CD14-positive monocyte (primary cell): ENCODE results near the gene PFKFB1. TPM values are rescaled to one million over a fixed set of nuclear protein-coding genes. Genes with fewer than 3 reads are reported as not detected.
A peak's percentile ranks its signal among the peaks of the same experiment; 100 is the strongest.

Experiments used
- DNase-seq, 3 donors: peaks; one replicate each; pipeline ENCODE4 v3.0.0-alpha.2; 2011 to 2022
- H2AFZ ChIP-seq: 2 replicates; pipeline ENCODE4 v1.6.0; 2012; ENCODE audit warnings: mild to moderate bottlenecking, low read depth, low read length, inconsistent platforms; ENCODE audit not compliant: insufficient read depth, poor library complexity, severe bottlenecking
- H3K27ac ChIP-seq, 2 donors: 1 replicate in 1 of 2; 2 replicates in 1 of 2; pipeline ENCODE4 v1.5.1; 2012 to 2013; ENCODE audit warnings: low read length in 2 of 2, control low read depth in 1 of 2, inconsistent platforms in 1 of 2, low read depth in 1 of 2, mild to moderate bottlenecking in 1 of 2
- H3K27me3 ChIP-seq, 2 donors: one replicate each; pipeline versions ENCODE4 v1.6.0 to v1.6.1; 2011 to 2013; ENCODE audit warnings: low read length in 2 of 2; ENCODE audit not compliant: control insufficient read depth in 2 of 2, insufficient read depth in 2 of 2
- H3K36me3 ChIP-seq, 2 donors: replicated peaks in 1 of 2; 1 replicate in 1 of 2; 2 replicates in 1 of 2; pipeline versions ENCODE4 v1.5.1 to v1.6.1; 2012 to 2013; ENCODE audit warnings: low read length in 2 of 2, control low read depth in 1 of 2, inconsistent platforms in 1 of 2, mild to moderate bottlenecking in 1 of 2; ENCODE audit not compliant: insufficient read depth in 2 of 2, control insufficient read depth in 1 of 2
- H3K4me1 ChIP-seq, 2 donors: 1 replicate in 1 of 2; 2 replicates in 1 of 2; pipeline versions ENCODE4 v1.5.1 to v1.6.1; 2012 to 2013; ENCODE audit warnings: low read length in 2 of 2, control low read depth in 1 of 2, inconsistent platforms in 1 of 2, mild to moderate bottlenecking in 1 of 2, moderate library complexity in 1 of 2; ENCODE audit not compliant: insufficient read depth in 2 of 2, control insufficient read depth in 1 of 2
- H3K4me2 ChIP-seq: replicated peaks from 2 replicates; pipeline ENCODE3; 2012; ENCODE audit warnings: low read length, moderate library complexity, mild to moderate bottlenecking; ENCODE audit not compliant: poor library complexity, severe bottlenecking; ENCODE audit errors: extremely low read depth
- H3K4me3 ChIP-seq, 3 experiments: fragments of 200-600 bp in 1 of 3; sonication (generic) in 1 of 3; replicated peaks in 1 of 3; 1 replicate in 2 of 3; 2 replicates in 1 of 3; pipeline ENCODE4 v1.5.1; 2011 to 2013; ENCODE audit warnings: low read length in 3 of 3, mild to moderate bottlenecking in 3 of 3, control low read depth in 2 of 3, low read depth in 2 of 3, inconsistent platforms in 1 of 3, moderate library complexity in 1 of 3
- H3K79me2 ChIP-seq: 2 replicates; pipeline ENCODE4 v1.6.0; 2012; ENCODE audit warnings: mild to moderate bottlenecking, control low read depth, inconsistent platforms, low read length, moderate library complexity; ENCODE audit not compliant: insufficient read depth
- H3K9ac ChIP-seq: 2 replicates; pipeline ENCODE4 v1.6.0; 2017; ENCODE audit warnings: low read length, mild to moderate bottlenecking; ENCODE audit not compliant: insufficient read depth, poor library complexity, severe bottlenecking
- H3K9me3 ChIP-seq, 2 donors: replicated peaks in 1 of 2; 1 replicate in 1 of 2; 2 replicates in 1 of 2; pipeline versions ENCODE4 v1.5.1 to v1.6.1; 2012 to 2013; ENCODE audit warnings: low read length in 2 of 2, control low read depth in 1 of 2; ENCODE audit not compliant: control insufficient read depth in 1 of 2, insufficient read depth in 1 of 2
- H4K20me1 ChIP-seq: 2 replicates; pipeline ENCODE4 v1.6.0; 2012; ENCODE audit warnings: mild to moderate bottlenecking, low read length, control low read depth, moderate library complexity; ENCODE audit not compliant: insufficient read depth
- H3K27ac Mint-ChIP-seq, 7 donors: one replicate each; pipeline ENCODE4 v1.8.0; 2020; ENCODE audit warnings: mild to moderate bottlenecking in 7 of 7, mixed read lengths in 7 of 7, moderate library complexity in 6 of 7, inconsistent platforms in 2 of 7
- H3K27me3 Mint-ChIP-seq, 3 donors: one replicate each; pipeline ENCODE4 v1.8.0; 2021 to 2022; ENCODE audit warnings: low read depth in 3 of 3, mild to moderate bottlenecking in 3 of 3, mixed read lengths in 3 of 3, moderate library complexity in 3 of 3, inconsistent platforms in 1 of 3
- H3K36me3 Mint-ChIP-seq, 2 donors: one replicate each; pipeline ENCODE4 v1.8.0; 2020; ENCODE audit warnings: mixed read lengths in 2 of 2, inconsistent platforms in 1 of 2, mild to moderate bottlenecking in 1 of 2
- H3K4me1 Mint-ChIP-seq: one replicate; pipeline ENCODE4 v1.8.0; 2020; ENCODE audit warnings: mild to moderate bottlenecking, mixed read lengths
- H3K4me3 Mint-ChIP-seq, 2 donors: one replicate each; pipeline ENCODE4 v1.8.0; 2020; ENCODE audit warnings: mild to moderate bottlenecking in 2 of 2, mixed read lengths in 2 of 2, moderate library complexity in 1 of 2
- H3K9me3 Mint-ChIP-seq, 7 donors: one replicate each; pipeline ENCODE4 v1.8.0; 2020 to 2022; ENCODE audit warnings: mixed read lengths in 7 of 7, mild to moderate bottlenecking in 6 of 7, moderate library complexity in 6 of 7, inconsistent platforms in 2 of 7
- CTCF ChIP-seq: fragments of 200-600 bp; IDR thresholded peaks from one replicate; pipeline ENCODE4 v1.8.0; 2022; ENCODE audit warnings: antibody characterized with exemption, mild to moderate bottlenecking
- WGBS: methylation state at CpG from one replicate; pipeline ENCODE4 v1.1.5; 2013; ENCODE audit warnings: missing lambda C conversion rate; ENCODE audit not compliant: insufficient coverage; 5-methylcytosine and 5-hydroxymethylcytosine counted together
- intact Hi-C, 2 donors: fragments of 100-400 bp; cut with micrococcal nuclease; formaldehyde crosslinking; loops; one replicate each; pipeline versions ENCODE4 v1.15.0 to v1.15.1; 2023
- polyA plus RNA-seq, 3 donors: library from polyadenylated mRNA; depleted of rRNA in 1 of 3; unstranded in 2 of 3; stranded (reverse) in 1 of 3; fragments of 300-500 nt in 2 of 3; fragments of >200 nt in 1 of 3; fragmentation: Illumina TruSeq in 2 of 3; gene quantifications; 1 replicate in 2 of 3; 2 replicates in 1 of 3; pipeline ENCODE4 v1.2.3, GENCODE V29; 2012 to 2021

The PFKFB1 gene
- polyA plus RNA-seq, 3 donors, result 0.11 to 0.21 TPM; not detected in 1

DNA sequence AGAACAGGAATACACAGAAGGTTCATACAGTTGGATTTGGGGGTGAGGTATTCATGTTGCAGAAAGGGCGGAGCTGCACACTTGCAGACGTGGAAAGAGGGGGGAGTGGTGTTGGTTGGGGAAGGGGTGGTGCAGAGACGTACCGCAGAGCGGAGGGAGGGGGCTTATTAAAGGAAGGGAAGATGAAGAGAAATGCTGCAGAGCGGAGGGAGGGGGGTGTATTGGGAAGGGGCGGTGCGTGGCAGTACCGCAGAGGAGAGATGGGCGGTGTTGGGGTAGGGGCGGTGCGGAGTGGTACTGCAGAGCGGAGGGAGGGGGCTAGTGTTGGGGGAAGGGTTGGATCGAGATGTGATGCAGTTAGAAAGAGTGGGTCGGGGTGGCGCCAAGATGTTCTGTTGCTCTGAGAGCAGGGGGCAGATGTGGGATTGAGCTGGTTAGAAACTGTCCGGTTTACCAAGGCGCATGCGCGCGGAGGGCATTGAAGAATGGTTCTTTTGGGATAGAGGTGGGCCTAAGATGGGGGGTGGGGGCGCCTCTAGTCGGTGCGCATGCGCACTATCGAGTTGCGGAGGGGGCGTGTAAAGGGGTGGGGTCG is 72.5 kb downstream of the PFKFB1 start:
- Histone ChIP-seq H4K20me1 (no peaks in the 10 kb centered on the region), H3K27ac (no peak overlapping the region), H3K9ac (no peak overlapping the region), H3K4me1 (peaks cover 7 to 11% of the 10 kb centered on the region in 2 donors), H3K79me2 (no peaks in the 10 kb centered on the region), H3K4me3 (peak overlapping the region; percentile 6 to 68 (median 25)), H3K9me3 (peaks cover 0 to 7% of the 10 kb centered on the region in 2 donors), H3K4me2 (peak overlapping the region; percentile 73), H3K36me3 (no peaks in the 10 kb centered on the region), H2AFZ (peak overlapping the region; percentile 73), H3K27me3 (peaks cover 0 to 7% of the 10 kb centered on the region in 2 donors)
- 0% methylated on average over 16 of the region's 29 CpGs for whole genome bisulfite sequencing
- H3K27me3 Mint-ChIP-seq, result peaks cover 11 to 14% (median 14%) of the 10 kb centered on the region in 3 donors
- H3K4me3 Mint-ChIP-seq, result peak overlapping the region; percentile 74 to 89
- DNase-seq, result no peak
- no peak for TF ChIP-seq CTCF
- H3K9me3 Mint-ChIP-seq, result peaks cover 0 to 7% (median 2%) of the 10 kb centered on the region in 7 donors
- H3K4me1 Mint-ChIP-seq, result peaks cover 18% of the 10 kb centered on the region
- no peaks in the 10 kb centered on the region for H3K36me3 Mint-ChIP-seq
- intact Hi-C loops, result no loop called here
- no peak overlapping the region for H3K27ac Mint-ChIP-seq

GRCh38 chrX:54920610-54921426 is 73.2 kb downstream of the PFKFB1 start, which contains the start of gene TRO:
Gene TRO, plus strand, starts transcription at chrX:54920824. Its CDS starts 1,423 bp downstream, at chrX:54922247.
- no peak for TF ChIP-seq CTCF
- Histone ChIP-seq H3K27me3 (peaks cover 0 to 7% of the 10 kb centered on the region in 2 donors), H4K20me1 (no peaks in the 10 kb centered on the region), H3K4me2 (peak within 1 kb of the TSS; percentile 73), H3K79me2 (no peaks in the 10 kb centered on the region), H3K27ac (no peak within 1 kb of the TSS), H3K4me3 (peak within 1 kb of the TSS; percentile 6 to 68 (median 25)), H3K36me3 (no peaks in the 10 kb centered on the region), H2AFZ (peak within 1 kb of the TSS; percentile 73), H3K9me3 (peaks cover 0 to 7% of the 10 kb centered on the region in 2 donors), H3K4me1 (peaks cover 7 to 11% of the 10 kb centered on the region in 2 donors), H3K9ac (no peak within 1 kb of the TSS)
- no peak for DNase-seq
- Mint-ChIP-seq H3K36me3 (no peaks in the 10 kb centered on the region), H3K4me3 (peak within 1 kb of the TSS; percentile 74 to 89), H3K9me3 (peaks cover 0 to 7% (median 2%) of the 10 kb centered on the region in 7 donors), H3K27ac (no peak within 1 kb of the TSS), H3K27me3 (peaks cover 11 to 14% (median 13%) of the 10 kb centered on the region in 3 donors), H3K4me1 (peaks cover 18% of the 10 kb centered on the region)
- WGBS, result 0% methylated on average over 22 of the region's 29 CpGs
- intact Hi-C loops, result no loop called here
